ENCODE results near the gene NOTCH2. TPM values are rescaled to one million over a fixed set of nuclear protein-coding genes. Genes with fewer than 3 reads are reported as not detected.

NOTCH2 gene
- total RNA-seq, 1 experiment from 2014 or later, result 79.6 TPM

GRCh38 chr1:119874186-119874585, 195.3 kb downstream of the NOTCH2 start:
- Mint-ChIP-seq H3K27me3 (ENCODE audit: unreplicated experiment) (peaks cover 10% of the 10 kb centered on the region), H3K9me3 (ENCODE audit: low read depth, unreplicated experiment) (no peaks in the 10 kb centered on the region), H3K36me3 (ENCODE audit: insufficient read depth, unreplicated experiment) (no peaks in the 10 kb centered on the region), H3K4me3 (ENCODE audit: low read depth, unreplicated experiment) (no peak overlapping the region), H3K4me1 (ENCODE audit: low read depth, unreplicated experiment) (peaks cover 16% of the 10 kb centered on the region), H3K27ac (ENCODE audit: unreplicated experiment) (no peak overlapping the region)
- no peak for DNase-seq
- BruUV-seq (replicated peaks), result no TSS peak
- TF ChIP-seq CTCF (IDR thresholded peaks at IDR 0.05; ENCODE audit: unreplicated experiment), result no peak
- intact Hi-C loops (cut with micrococcal nuclease; ENCODE audit: unreplicated experiment), result no loop called here
- CTCF ChIA-PET, result no interaction called here

- Mint-ChIP-seq H3K36me3 (ENCODE audit: insufficient read depth, unreplicated experiment) (no peaks in the 10 kb centered on the region), H3K4me1 (ENCODE audit: low read depth, unreplicated experiment) (peaks cover 16% of the 10 kb centered on the region), H3K27me3 (ENCODE audit: unreplicated experiment) (peaks cover 2% of the 10 kb centered on the region), H3K4me3 (ENCODE audit: low read depth, unreplicated experiment) (no peak overlapping the region), H3K9me3 (ENCODE audit: low read depth, unreplicated experiment) (no peaks in the 10 kb centered on the region), H3K27ac (ENCODE audit: unreplicated experiment) (no peak overlapping the region)
- no TSS peak for BruUV-seq (replicated peaks)
- no peak for TF ChIP-seq CTCF (IDR thresholded peaks at IDR 0.05; ENCODE audit: unreplicated experiment)
- intact Hi-C loops (cut with micrococcal nuclease; ENCODE audit: unreplicated experiment), result no loop called here
- CTCF ChIA-PET, result no interaction called here
- no peak for DNase-seq
Observed at GRCh38 chr1:119873135-119874015, 196.1 kb downstream of the NOTCH2 start.

- Mint-ChIP-seq H3K4me3 (ENCODE audit: low read depth, unreplicated experiment) (no peak overlapping the region), H3K4me1 (ENCODE audit: low read depth, unreplicated experiment) (peaks cover 16% of the 10 kb centered on the region), H3K36me3 (ENCODE audit: insufficient read depth, unreplicated experiment) (no peaks in the 10 kb centered on the region), H3K9me3 (ENCODE audit: low read depth, unreplicated experiment) (no peaks in the 10 kb centered on the region), H3K27me3 (ENCODE audit: unreplicated experiment) (no peaks in the 10 kb centered on the region), H3K27ac (ENCODE audit: unreplicated experiment) (no peak overlapping the region)
- intact Hi-C loops (cut with micrococcal nuclease; ENCODE audit: unreplicated experiment), result no loop called here
- CTCF ChIA-PET, result interaction anchor here (0.7 kb wide), 1 partner anchor 62 kb away, joined by 3 read pairs; no protein-coding TSS in a partner anchor
- no peak for TF ChIP-seq CTCF (IDR thresholded peaks at IDR 0.05; ENCODE audit: unreplicated experiment)
- no TSS peak for BruUV-seq (replicated peaks)
- no peak for DNase-seq
Observed at GRCh38 chr1:119871881-119872280, 197.6 kb downstream of the NOTCH2 start.

GRCh38 chr1:119870917-119871596, 198.4 kb downstream of the NOTCH2 start:
- Mint-ChIP-seq H3K4me1 (ENCODE audit: low read depth, unreplicated experiment) (peaks cover 16% of the 10 kb centered on the region), H3K27me3 (ENCODE audit: unreplicated experiment) (no peaks in the 10 kb centered on the region), H3K4me3 (ENCODE audit: low read depth, unreplicated experiment) (no peak overlapping the region), H3K9me3 (ENCODE audit: low read depth, unreplicated experiment) (no peaks in the 10 kb centered on the region), H3K36me3 (ENCODE audit: insufficient read depth, unreplicated experiment) (no peaks in the 10 kb centered on the region), H3K27ac (ENCODE audit: unreplicated experiment) (no peak overlapping the region)
- DNase-seq, result peak; percentile 85
- peak; percentile 66 for TF ChIP-seq CTCF (IDR thresholded peaks at IDR 0.05; ENCODE audit: unreplicated experiment)
- intact Hi-C loops (cut with micrococcal nuclease; ENCODE audit: unreplicated experiment), result no loop called here
- BruUV-seq (replicated peaks), result no TSS peak
- CTCF ChIA-PET, result no interaction called here
